MM.1S (cell line): ENCODE measurements around the gene FBLN7.

Source experiments
- DNase-seq: peaks from one replicate; pipeline ENCODE4 v3.0.0-alpha.2; 2015
- H2AFZ ChIP-seq: fragments of 300-600 bp; sonication (generic); 2 replicates; pipeline ENCODE4 v1.6.0; 2016; ENCODE audit warnings: antibody characterized with exemption, low read length
- H3F3A ChIP-seq: fragments of 300-600 bp; sonication (generic); 2 replicates; pipeline ENCODE4 v1.6.1; 2016; ENCODE audit warnings: mild to moderate bottlenecking, antibody characterized with exemption, low read length, moderate library complexity, mixed read lengths; ENCODE audit not compliant: insufficient read depth
- H3K27ac ChIP-seq: fragments of 300-600 bp; sonication (generic); 2 replicates; pipeline ENCODE4 v1.5.1; 2016; ENCODE audit warnings: mild to moderate bottlenecking, low read length
- H3K27me3 ChIP-seq: fragments of 300-600 bp; sonication (generic); replicated peaks from 2 replicates; pipeline ENCODE4 v1.6.0; 2016; ENCODE audit warnings: low read length; ENCODE audit not compliant: insufficient read depth
- H3K36me3 ChIP-seq: fragments of 300-600 bp; sonication (generic); replicated peaks from 2 replicates; pipeline ENCODE4 v1.6.1; 2016; ENCODE audit warnings: mild to moderate bottlenecking, low read length, mixed read lengths; ENCODE audit not compliant: insufficient read depth
- H3K4me1 ChIP-seq: fragments of 300-600 bp; sonication (generic); 2 replicates; pipeline ENCODE4 v1.6.1; 2016; ENCODE audit warnings: low read length, mixed read lengths
- H3K4me2 ChIP-seq: fragments of 300-600 bp; sonication (generic); 2 replicates; pipeline ENCODE4 v1.6.0; 2016; ENCODE audit warnings: low read depth, low read length
- H3K4me3 ChIP-seq: fragments of 300-600 bp; sonication (generic); 2 replicates; pipeline ENCODE4 v1.5.1; 2016; ENCODE audit warnings: low read length, mixed read lengths
- H3K79me2 ChIP-seq: fragments of 300-600 bp; sonication (generic); 2 replicates; pipeline ENCODE4 v1.6.1; 2016; ENCODE audit warnings: mixed run types, low read length, mixed read lengths
- H3K9ac ChIP-seq: fragments of 300-600 bp; sonication (generic); 2 replicates; pipeline ENCODE4 v1.6.1; 2016; ENCODE audit warnings: low read length, mixed read lengths
- H3K9me2 ChIP-seq: fragments of 300-600 bp; sonication (generic); replicated peaks from 2 replicates; pipeline ENCODE4 v1.6.1; 2016; ENCODE audit warnings: mild to moderate bottlenecking, low read length, mixed read lengths; ENCODE audit not compliant: insufficient read depth
- H3K9me3 ChIP-seq: fragments of 300-600 bp; sonication (generic); replicated peaks from 2 replicates; pipeline ENCODE4 v1.6.1; 2016; ENCODE audit warnings: mild to moderate bottlenecking, low read length, mixed read lengths; ENCODE audit not compliant: insufficient read depth
- H4K20me1 ChIP-seq: fragments of 300-600 bp; sonication (generic); 2 replicates; pipeline ENCODE4 v1.6.1; 2016; ENCODE audit warnings: mild to moderate bottlenecking, low read length, moderate library complexity, mixed read lengths; ENCODE audit not compliant: insufficient read depth
- EZH2 ChIP-seq: fragments of 300-600 bp; sonication (generic); optimal IDR thresholded peaks from 2 replicates; pipeline ENCODE3; 2017; ENCODE audit warnings: low read depth, mild to moderate bottlenecking, antibody characterized with exemption, low read length, mixed read lengths
- EZH2phosphoT487 ChIP-seq: fragments of 300-600 bp; sonication (generic); IDR thresholded peaks from 2 replicates; pipeline ENCODE4 v1.6.1; 2018; ENCODE audit warnings: antibody characterized with exemption, low read length
- TF ChIP-seq, protein P1 (sequence below): fragments of 300-600 bp; sonication (generic); IDR thresholded peaks from 2 replicates; pipeline ENCODE4 v1.5.1; 2016; ENCODE audit warnings: antibody characterized with exemption, low read length, mixed read lengths

FBLN7 gene

DNA sequence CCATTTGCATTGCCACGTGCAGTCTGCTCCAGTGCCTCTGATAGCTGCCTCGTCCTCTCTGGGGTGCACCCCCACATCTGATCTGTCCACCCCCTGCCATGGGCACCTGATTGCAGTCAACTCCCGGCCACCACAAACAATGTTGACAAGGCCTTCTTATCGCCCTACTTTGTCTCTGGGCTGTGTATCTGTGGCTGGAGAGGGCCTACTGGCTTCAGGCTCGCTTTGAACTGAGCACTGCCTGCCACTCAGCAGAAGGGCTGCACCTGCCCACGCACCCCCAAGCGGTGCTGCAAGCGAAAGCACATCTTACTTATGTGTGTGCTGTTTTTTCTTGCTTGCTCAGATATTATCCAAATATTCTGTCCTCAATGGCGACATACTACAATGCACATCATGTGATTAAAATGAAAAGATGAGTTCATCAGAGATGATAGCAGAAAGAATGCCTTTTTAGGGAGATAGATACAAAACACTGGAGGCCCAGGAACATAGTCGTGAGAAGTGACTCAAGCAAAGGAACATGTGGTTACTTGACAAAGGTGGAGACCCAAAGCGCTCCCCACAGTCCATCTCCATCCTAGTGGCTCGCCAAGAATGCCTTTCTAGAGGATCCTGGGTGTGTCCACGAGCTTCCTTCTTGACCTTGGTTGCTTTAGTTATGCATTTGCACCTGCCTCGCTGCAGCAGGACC, 28.8 kb downstream of the FBLN7 start:
- H3K4me3 ChIP-seq = no peak overlapping the region

DNA sequence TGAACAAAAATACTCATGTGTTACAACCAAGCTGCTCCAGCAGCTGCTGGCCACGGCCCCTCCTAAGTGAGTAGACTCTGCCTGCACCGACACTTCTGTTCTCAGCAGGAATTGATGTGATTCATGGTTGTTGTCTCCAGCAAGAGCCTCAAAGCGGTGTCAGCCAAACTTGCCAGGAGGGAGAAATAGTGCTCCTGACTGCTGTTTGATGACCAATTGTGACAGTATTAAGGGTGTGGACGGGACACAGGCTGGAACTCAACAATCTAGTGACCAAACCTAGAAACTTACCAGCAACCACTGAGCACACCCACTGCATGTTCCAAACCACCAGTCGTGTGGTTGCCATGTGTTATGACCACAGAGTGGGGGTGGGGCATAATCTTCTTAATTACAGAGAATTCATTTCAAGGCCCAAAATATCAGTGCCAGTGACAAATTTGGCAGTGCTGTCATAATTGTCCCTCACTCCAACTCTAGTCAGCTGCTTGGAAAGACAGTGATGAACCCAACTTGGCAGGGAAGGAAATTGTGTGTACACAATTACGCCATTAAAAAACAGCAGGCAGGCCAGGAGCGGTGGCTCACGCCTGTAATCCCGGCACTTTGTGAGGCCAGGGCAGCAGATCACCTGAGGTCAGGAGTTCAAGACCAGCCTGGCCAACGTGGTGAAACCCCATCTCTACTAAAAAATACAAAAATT, 30.4 kb downstream of the FBLN7 start:
- TF ChIP-seq, protein P1, sequence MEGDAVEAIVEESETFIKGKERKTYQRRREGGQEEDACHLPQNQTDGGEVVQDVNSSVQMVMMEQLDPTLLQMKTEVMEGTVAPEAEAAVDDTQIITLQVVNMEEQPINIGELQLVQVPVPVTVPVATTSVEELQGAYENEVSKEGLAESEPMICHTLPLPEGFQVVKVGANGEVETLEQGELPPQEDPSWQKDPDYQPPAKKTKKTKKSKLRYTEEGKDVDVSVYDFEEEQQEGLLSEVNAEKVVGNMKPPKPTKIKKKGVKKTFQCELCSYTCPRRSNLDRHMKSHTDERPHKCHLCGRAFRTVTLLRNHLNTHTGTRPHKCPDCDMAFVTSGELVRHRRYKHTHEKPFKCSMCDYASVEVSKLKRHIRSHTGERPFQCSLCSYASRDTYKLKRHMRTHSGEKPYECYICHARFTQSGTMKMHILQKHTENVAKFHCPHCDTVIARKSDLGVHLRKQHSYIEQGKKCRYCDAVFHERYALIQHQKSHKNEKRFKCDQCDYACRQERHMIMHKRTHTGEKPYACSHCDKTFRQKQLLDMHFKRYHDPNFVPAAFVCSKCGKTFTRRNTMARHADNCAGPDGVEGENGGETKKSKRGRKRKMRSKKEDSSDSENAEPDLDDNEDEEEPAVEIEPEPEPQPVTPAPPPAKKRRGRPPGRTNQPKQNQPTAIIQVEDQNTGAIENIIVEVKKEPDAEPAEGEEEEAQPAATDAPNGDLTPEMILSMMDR = no peak
- TF ChIP-seq EZH2 (no peak), EZH2phosphoT487 (no peak)
- Histone ChIP-seq H3F3A (no peaks in the 10 kb centered on the region), H3K9ac (no peak overlapping the region), H3K9me2 (no peaks in the 10 kb centered on the region), H3K4me3 (no peak overlapping the region), H3K27me3 (no peaks in the 10 kb centered on the region), H2AFZ (no peak overlapping the region), H3K36me3 (no peaks in the 10 kb centered on the region), H3K9me3 (no peaks in the 10 kb centered on the region), H3K79me2 (no peaks in the 10 kb centered on the region), H3K27ac (no peak overlapping the region), H3K4me2 (no peak overlapping the region), H3K4me1 (no peaks in the 10 kb centered on the region), H4K20me1 (no peaks in the 10 kb centered on the region)
- no peak for DNase-seq

More for the DNA sequence above, 28.8 kb downstream of the FBLN7 start:
- Histone ChIP-seq H3K9ac (no peak overlapping the region), H3K36me3 (no peaks in the 10 kb centered on the region), H2AFZ (no peak overlapping the region), H3K27ac (no peak overlapping the region), H3K4me1 (no peaks in the 10 kb centered on the region), H3F3A (no peaks in the 10 kb centered on the region), H4K20me1 (no peaks in the 10 kb centered on the region), H3K27me3 (no peaks in the 10 kb centered on the region), H3K4me2 (no peak overlapping the region), H3K9me2 (no peaks in the 10 kb centered on the region), H3K79me2 (no peaks in the 10 kb centered on the region), H3K9me3 (no peaks in the 10 kb centered on the region)
- no peak for DNase-seq
- TF ChIP-seq, protein P1 = no peak

GRCh38 chr2:112170495-112170894, 32.3 kb downstream of the FBLN7 start:
- no peak overlapping the region for H3K9ac ChIP-seq
- H3F3A ChIP-seq = no peaks in the 10 kb centered on the region
- H3K9me2 ChIP-seq = no peaks in the 10 kb centered on the region
- DNase-seq = no peak
- H3K36me3 ChIP-seq = no peaks in the 10 kb centered on the region
- no peaks in the 10 kb centered on the region for H3K27me3 ChIP-seq
- no peaks in the 10 kb centered on the region for H3K9me3 ChIP-seq
- H3K79me2 ChIP-seq = no peaks in the 10 kb centered on the region
- H4K20me1 ChIP-seq = no peaks in the 10 kb centered on the region
- H3K4me2 ChIP-seq = no peak overlapping the region
- no peak overlapping the region for H3K27ac ChIP-seq
- no peak for TF ChIP-seq EZH2
- TF ChIP-seq, protein P1 = no peak
- TF ChIP-seq EZH2phosphoT487 = no peak
- H3K4me1 ChIP-seq = no peaks in the 10 kb centered on the region
- H3K4me3 ChIP-seq = no peak overlapping the region
- no peak overlapping the region for H2AFZ ChIP-seq
